Pancreas (tissue), 10 donors: ENCODE measurements around the gene BANK1. TPM values are rescaled to one million over a fixed set of nuclear protein-coding genes. Genes with fewer than 3 reads are reported as not detected.

Experiments used
- ATAC-seq, 4 donors: fragments of 200-7000 bp; cut with Tn5 transposase; one replicate each; pipeline versions ENCODE4 v1.8.0 to v1.9.1; 2020; ENCODE audit warnings: mild to moderate bottlenecking in 4 of 4, moderate library complexity in 4 of 4
- DNase-seq, 6 donors: peaks; one replicate each; pipeline ENCODE4 v3.0.0-alpha.2; 2020
- FAIRE-seq: peaks from 2 replicates; lab custom pipeline; 2012; peaks lifted over from hg19 to GRCh38; lab: Jason Lieb, UNC
- H3K27ac ChIP-seq, 4 donors: fragments of 200-600 bp; sonication (generic); 1 replicate in 3 of 4; 2 replicates in 1 of 4; pipeline versions ENCODE4 v1.5.0 to v1.8.0; 2020
- H3K27me3 ChIP-seq, 4 donors: fragments of 200-600 bp; one replicate each; pipeline ENCODE4 v1.8.0; 2021
- H3K36me3 ChIP-seq, 3 donors: fragments of 200-600 bp; sonication (generic) in 1 of 3; one replicate each; pipeline versions ENCODE4 v1.5.0 to v1.8.0; 2020 to 2021
- H3K4me1 ChIP-seq, 3 donors: fragments of 200-600 bp; one replicate each; pipeline ENCODE4 v1.8.0; 2021
- H3K4me3 ChIP-seq, 4 donors: fragments of 200-600 bp; sonication (generic) in 2 of 4; one replicate each; pipeline versions ENCODE4 v1.5.0 to v1.8.0; 2020 to 2021
- H3K9me3 ChIP-seq, 4 donors: fragments of 200-600 bp; one replicate each; pipeline ENCODE4 v1.8.0; 2021
- WGBS, 2 donors: extraction: QIAGEN DNeasy Blood & Tissue Kit; methylation state at CpG; one replicate each; pipeline ENCODE4 v1.1.7; 2013; 5-methylcytosine and 5-hydroxymethylcytosine counted together
- intact Hi-C, 3 donors: fragments of 100-400 bp; cut with DNase I; formaldehyde crosslinking; loops; one replicate each; pipeline versions ENCODE4 v1.11.1 to v1.14.2; 2022
- polyA plus RNA-seq, 2 donors: library from polyadenylated mRNA; stranded (reverse); fragments of 200-250 nt; gene quantifications; one replicate each; pipeline ENCODE4 v1.2.3, GENCODE V29; 2013
- total RNA-seq, 6 donors: library from RNA; stranded (reverse); fragmentation: NEBNext Ultra II Directional in 4 of 6; extraction: Animal tissue kit (Norgen Biotek cat#: 25700) in 4 of 6; gene quantifications; one replicate each; pipeline versions ENCODE4 v1.2.1 to v1.2.4, GENCODE V29; 2021 to 2023
- TF ChIP-seq, protein P1 (sequence below), 4 donors: fragments of 200-600 bp; sonication (generic) in 3 of 4; IDR thresholded peaks; one replicate each; pipeline versions ENCODE4 v1.5.0 to v1.8.0; 2021; ENCODE audit warnings: antibody characterized with exemption in 4 of 4
- donor health status: healthy with polysubstance abuse.
- donor health status: DM: no; HTN: no; CAD: no; lungs with moderate emphysema.
- donor health status: DM: no; HTN: no; CAD: no.
- donor health status: control.
- donor health status: control.
- donor health status: Bipolar disorder and iron deficiency.
- donor health status: DM: yes; HTN: yes; CAD: no.
- donor health status: DM: no; HTN: no; CAD: no.
- donor health status: DM: no; HTN: no; CAD: no.
- donor health status: DM: yes; HTN: yes; CAD: no.

The BANK1 gene
- total and polyA plus RNA-seq, 8 donors, result 0.13 to 2.0 (median 0.48) TPM

DNA sequence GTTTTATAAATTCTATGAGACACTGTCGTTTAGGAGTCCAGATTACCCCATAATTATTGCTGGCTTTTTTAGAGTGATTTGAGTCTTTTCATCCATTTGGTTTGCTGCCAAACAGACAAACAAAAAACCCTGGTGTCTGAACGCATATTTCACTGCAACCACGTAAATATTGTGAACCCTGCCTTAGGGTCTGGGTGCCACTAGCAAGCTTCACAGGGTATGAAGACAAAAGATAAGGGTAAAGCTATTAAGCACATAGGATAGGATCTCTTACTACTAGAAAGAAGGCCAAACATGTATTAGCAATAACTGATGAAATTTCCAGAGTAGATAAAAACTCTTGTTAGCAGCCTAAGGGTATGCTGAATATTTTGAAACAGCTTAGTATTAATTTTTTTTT is 143.3 kb downstream of the BANK1 start:
- no peaks in the 10 kb centered on the region for H3K36me3 ChIP-seq
- no peaks in the 10 kb centered on the region for H3K9me3 ChIP-seq
- ATAC-seq (no peak), FAIRE-seq (no peak), DNase-seq (no peak)
- TF ChIP-seq, protein P1, sequence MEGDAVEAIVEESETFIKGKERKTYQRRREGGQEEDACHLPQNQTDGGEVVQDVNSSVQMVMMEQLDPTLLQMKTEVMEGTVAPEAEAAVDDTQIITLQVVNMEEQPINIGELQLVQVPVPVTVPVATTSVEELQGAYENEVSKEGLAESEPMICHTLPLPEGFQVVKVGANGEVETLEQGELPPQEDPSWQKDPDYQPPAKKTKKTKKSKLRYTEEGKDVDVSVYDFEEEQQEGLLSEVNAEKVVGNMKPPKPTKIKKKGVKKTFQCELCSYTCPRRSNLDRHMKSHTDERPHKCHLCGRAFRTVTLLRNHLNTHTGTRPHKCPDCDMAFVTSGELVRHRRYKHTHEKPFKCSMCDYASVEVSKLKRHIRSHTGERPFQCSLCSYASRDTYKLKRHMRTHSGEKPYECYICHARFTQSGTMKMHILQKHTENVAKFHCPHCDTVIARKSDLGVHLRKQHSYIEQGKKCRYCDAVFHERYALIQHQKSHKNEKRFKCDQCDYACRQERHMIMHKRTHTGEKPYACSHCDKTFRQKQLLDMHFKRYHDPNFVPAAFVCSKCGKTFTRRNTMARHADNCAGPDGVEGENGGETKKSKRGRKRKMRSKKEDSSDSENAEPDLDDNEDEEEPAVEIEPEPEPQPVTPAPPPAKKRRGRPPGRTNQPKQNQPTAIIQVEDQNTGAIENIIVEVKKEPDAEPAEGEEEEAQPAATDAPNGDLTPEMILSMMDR (IDR thresholded peaks at IDR 0.05), result no peak
- H3K27me3 ChIP-seq, result no peaks in the 10 kb centered on the region
- H3K4me3 ChIP-seq, result no peak overlapping the region
- WGBS, 2 donors, result 41 to 48% methylated on average over 3 of the region's 3 CpGs
- no peaks in the 10 kb centered on the region for H3K4me1 ChIP-seq
- H3K27ac ChIP-seq, result no peak overlapping the region
- intact Hi-C loops, result no loop called here

- intact Hi-C loops, result no loop called here
- no peaks in the 10 kb centered on the region for H3K4me1 ChIP-seq
- no peaks in the 10 kb centered on the region for H3K9me3 ChIP-seq
- 37 to 52% methylated on average over 2 of the region's 2 CpGs for WGBS, 2 donors
- FAIRE-seq, result no peak
- DNase-seq, result no peak
- no peak for ATAC-seq
- TF ChIP-seq, protein P1 (IDR thresholded peaks at IDR 0.05), result no peak
- H3K36me3 ChIP-seq, result no peaks in the 10 kb centered on the region
- no peak overlapping the region for H3K4me3 ChIP-seq
- no peak overlapping the region for H3K27ac ChIP-seq
- H3K27me3 ChIP-seq, result no peaks in the 10 kb centered on the region
Observed at GRCh38 chr4:101938836-101939235, 148.3 kb downstream of the BANK1 start.

DNA sequence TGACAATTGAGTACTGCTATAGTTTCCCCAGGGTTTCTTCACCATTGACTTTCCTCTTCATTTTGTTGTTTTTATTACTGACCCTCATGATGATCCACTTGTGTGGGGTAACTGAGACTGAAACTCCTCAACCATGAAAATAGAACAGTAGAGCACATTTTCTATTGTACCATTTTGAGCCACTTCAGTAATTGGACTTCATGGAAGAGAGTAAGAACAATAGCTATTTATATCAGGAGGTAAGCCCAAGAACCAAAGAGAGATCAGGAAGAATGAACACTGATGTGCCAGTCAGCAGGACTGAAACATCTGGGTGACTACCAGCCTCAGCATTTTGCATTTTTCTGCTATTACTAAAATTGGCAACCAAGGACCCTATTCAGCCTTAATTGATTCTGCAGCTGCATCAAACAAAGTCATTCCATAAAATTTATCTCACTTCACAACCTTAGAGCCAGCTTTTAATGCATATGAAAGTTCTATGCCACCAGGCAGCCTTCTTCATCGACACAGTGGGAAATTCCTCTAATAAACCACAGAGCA is 151.4 kb downstream of the BANK1 start:
- Histone ChIP-seq H3K4me1 (no peaks in the 10 kb centered on the region), H3K27ac (no peak overlapping the region), H3K36me3 (no peaks in the 10 kb centered on the region), H3K9me3 (no peaks in the 10 kb centered on the region), H3K4me3 (no peak overlapping the region), H3K27me3 (no peaks in the 10 kb centered on the region)
- 66 to 82% methylated on average over 1 of the region's 1 CpG for WGBS, 2 donors
- no peak for ATAC-seq
- TF ChIP-seq, protein P1 (IDR thresholded peaks at IDR 0.05), result no peak
- intact Hi-C loops, result no loop called here
- no peak for DNase-seq
- no peak for FAIRE-seq

DNA sequence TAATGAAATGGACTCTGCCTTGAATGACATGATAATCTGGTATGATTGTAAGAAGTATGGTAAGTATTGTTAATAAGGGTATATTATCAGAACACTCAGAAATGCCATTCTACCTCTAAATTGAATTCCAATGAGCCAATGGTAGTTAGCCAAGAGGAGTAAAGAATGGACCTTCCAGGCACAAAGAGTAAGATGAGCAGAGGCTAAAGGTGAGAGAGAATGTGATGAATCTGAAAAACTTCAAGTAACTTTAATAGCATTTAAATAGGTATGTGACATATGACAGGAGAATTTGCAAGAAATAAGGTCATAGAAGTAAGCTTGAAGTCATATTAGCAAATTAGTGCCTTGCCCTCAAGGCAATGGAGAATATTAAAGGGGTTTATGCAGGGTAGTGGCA is 152.4 kb downstream of the BANK1 start:
- Histone ChIP-seq H3K4me1 (no peaks in the 10 kb centered on the region), H3K27ac (no peak overlapping the region), H3K27me3 (no peaks in the 10 kb centered on the region), H3K36me3 (no peaks in the 10 kb centered on the region), H3K9me3 (no peaks in the 10 kb centered on the region), H3K4me3 (no peak overlapping the region)
- FAIRE-seq, result no peak
- no peak for DNase-seq
- TF ChIP-seq, protein P1 (IDR thresholded peaks at IDR 0.05), result no peak
- ATAC-seq, result no peak
- intact Hi-C loops, result no loop called here

DNA sequence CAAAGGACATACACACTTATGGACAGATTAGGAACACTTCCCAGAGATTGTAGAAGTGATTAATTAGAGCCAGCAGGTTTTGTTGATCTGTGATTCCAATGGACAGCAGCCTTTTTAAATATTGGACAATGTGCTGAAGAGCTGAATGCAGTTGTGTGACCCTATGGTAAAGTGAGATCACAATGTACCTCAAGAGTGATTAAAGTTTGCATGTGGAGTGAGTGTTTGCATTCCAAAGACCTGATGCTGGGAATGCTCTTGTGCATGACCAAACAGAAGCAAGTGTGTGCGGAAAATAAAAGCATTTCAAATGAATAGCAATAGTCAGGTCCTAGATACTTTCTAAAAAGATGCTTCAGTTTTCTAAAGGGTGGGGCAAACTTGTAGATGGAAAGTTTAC is 154.1 kb downstream of the BANK1 start:
- intact Hi-C loops, result no loop called here
- Histone ChIP-seq H3K4me3 (no peak overlapping the region), H3K27ac (no peak overlapping the region), H3K9me3 (no peaks in the 10 kb centered on the region), H3K36me3 (no peaks in the 10 kb centered on the region), H3K27me3 (no peaks in the 10 kb centered on the region), H3K4me1 (no peaks in the 10 kb centered on the region)
- WGBS, 2 donors, result 42 to 62% methylated on average over 1 of the region's 1 CpG
- FAIRE-seq (no peak), ATAC-seq (no peak), DNase-seq (no peak)
- TF ChIP-seq, protein P1 (IDR thresholded peaks at IDR 0.05), result no peak
